Measurements from ENCODE around the gene GPR162.

Gene GPR162

DNA sequence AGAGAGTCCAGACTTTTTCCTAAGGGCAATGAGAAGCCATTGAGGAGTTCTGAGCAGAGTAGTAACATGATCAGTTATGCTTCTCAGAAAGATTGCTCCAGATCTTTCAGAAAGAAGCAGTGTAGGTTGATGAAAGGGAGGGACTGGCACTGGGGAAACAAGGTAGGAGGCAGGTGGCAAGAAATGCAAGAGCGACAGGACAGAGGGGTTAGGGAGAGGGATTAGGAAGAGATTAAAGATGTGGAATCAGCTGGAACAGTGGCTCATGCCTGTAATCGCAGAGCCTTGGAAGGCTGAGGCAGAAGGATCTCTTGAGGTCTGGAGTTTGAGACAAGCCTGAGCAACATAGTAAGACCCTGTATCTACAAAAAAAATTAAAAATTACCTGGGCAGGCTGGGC is 26.1 kb downstream of the GPR162 start:
- WGBS (ENCODE audit: insufficient coverage, insufficient read length): no CpG with 5 or more reads among the region's 2 CpGs
- Histone ChIP-seq H3K27me3 (ENCODE audit: control insufficient read depth, insufficient read depth, low read length) (no peaks in the 10 kb centered on the region), H3K36me3 (ENCODE audit: control insufficient read depth, insufficient read depth, low read length) (peaks cover 34% of the 10 kb centered on the region; the same call in 1 of the 2 replicates), H3K4me1 (ENCODE audit: control insufficient read depth, insufficient read depth, low read length) (0 out of 2 replicates have a peak, but pooled peaks cover 1% of the 10 kb centered on the region), H3K4me3 (ENCODE audit: low read length) (no peak overlapping the region), H3K27ac (ENCODE audit: low read length) (no peak overlapping the region), H3K9me3 (ENCODE audit: control insufficient read depth, insufficient read depth, low read length) (no peaks in the 10 kb centered on the region)
- no peak for DNase-seq (ENCODE audit: low read depth, low spot score)

DNA sequence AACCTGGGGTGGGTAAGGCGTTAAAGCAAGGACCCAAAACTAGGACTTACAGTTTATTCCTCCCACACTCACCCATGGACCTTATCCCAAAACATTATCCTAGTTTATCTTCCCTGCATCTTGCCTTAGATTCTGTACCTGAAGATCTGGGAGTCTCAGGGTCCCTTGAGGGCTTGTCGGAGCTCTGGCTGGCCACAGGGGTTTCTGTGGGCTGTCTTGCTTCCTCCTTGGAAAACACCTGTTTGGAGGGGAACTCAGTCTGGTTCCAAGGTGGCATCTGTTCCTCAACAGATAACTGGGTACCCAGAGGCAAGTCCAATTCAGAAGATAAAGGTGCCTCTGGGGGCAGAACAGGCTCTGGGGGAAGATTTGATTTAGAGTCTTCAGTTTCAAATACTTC is 27.8 kb downstream of the GPR162 start:
- no CpG with 5 or more reads among the region's 2 CpGs for WGBS (ENCODE audit: insufficient coverage, insufficient read length)
- H3K4me3 ChIP-seq (ENCODE audit: low read length): no peak overlapping the region
- DNase-seq (ENCODE audit: low read depth, low spot score): no peak
- H3K9me3 ChIP-seq (ENCODE audit: control insufficient read depth, insufficient read depth, low read length): no peaks in the 10 kb centered on the region
- H3K27me3 ChIP-seq (ENCODE audit: control insufficient read depth, insufficient read depth, low read length): no peaks in the 10 kb centered on the region
- peaks cover 2% of the 10 kb centered on the region; the same call in 1 of the 2 replicates for H3K4me1 ChIP-seq (ENCODE audit: control insufficient read depth, insufficient read depth, low read length)
- no peak overlapping the region for H3K27ac ChIP-seq (ENCODE audit: low read length)
- H3K36me3 ChIP-seq (ENCODE audit: control insufficient read depth, insufficient read depth, low read length): peaks cover 24% of the 10 kb centered on the region; the same call in 1 of the 2 replicates

DNA sequence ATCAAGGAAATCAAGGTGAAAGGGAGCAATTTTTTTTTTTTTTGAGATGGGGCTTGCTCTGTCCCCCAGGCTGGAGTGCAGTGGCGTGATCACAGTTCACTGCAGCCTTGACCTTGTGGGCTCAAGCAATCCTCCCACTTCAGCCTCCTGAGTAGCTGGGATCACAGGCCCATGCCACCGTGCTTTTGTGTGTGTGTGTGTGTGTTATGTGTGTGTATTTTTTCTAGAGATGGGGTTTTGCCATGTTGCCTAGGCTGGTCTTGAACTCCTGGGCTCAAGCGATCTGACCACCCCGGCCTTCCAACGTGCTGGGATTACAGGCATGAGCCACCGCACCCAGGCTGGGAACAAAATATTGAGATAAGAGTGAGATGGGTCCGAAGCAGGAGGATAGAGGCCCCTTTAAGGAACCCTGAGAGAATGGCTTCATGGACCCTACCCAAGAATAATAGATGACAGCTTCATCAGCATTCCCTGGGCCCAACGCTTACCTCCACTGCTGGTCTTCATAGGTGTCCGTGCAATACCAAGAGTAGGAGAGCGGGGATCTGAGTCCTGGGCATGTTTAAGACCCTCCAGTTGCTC is 28.4 kb downstream of the GPR162 start:
- no peaks in the 10 kb centered on the region for H3K9me3 ChIP-seq (ENCODE audit: control insufficient read depth, insufficient read depth, low read length)
- H3K36me3 ChIP-seq (ENCODE audit: control insufficient read depth, insufficient read depth, low read length): peaks cover 21% of the 10 kb centered on the region; the same call in 1 of the 2 replicates
- no peaks in the 10 kb centered on the region for H3K27me3 ChIP-seq (ENCODE audit: control insufficient read depth, insufficient read depth, low read length)
- no CpG with 5 or more reads among the region's 10 CpGs for WGBS (ENCODE audit: insufficient coverage, insufficient read length)
- peaks cover 2% of the 10 kb centered on the region; the same call in 1 of the 2 replicates for H3K4me1 ChIP-seq (ENCODE audit: control insufficient read depth, insufficient read depth, low read length)
- DNase-seq (ENCODE audit: low read depth, low spot score): no peak
- H3K4me3 ChIP-seq (ENCODE audit: low read length): peak overlapping the region; percentile 83; the same call in 1 of the 2 replicates
- no peak overlapping the region for H3K27ac ChIP-seq (ENCODE audit: low read length)

DNA sequence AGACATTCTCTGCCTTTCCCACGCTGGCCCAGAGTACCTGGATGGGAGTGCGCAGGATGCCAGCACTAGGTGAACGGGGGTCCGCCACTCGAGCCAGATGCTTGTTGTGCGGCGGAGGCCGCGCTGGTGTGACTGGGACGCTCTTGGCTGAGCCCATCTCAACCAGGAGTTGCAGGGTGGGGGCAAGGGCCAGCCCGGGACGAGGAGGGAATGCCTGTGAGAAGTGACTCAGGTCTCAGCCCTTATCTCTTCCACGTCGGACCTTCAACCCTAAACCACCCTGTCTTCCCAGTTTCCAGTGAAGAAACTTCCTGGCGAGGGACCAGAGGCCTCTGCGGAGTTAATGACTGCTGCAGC is 29.2 kb downstream of the GPR162 start:
- Histone ChIP-seq H3K4me3 (ENCODE audit: low read length) (peak overlapping the region; percentile 83; the same call in 1 of the 2 replicates), H3K27ac (ENCODE audit: low read length) (no peak overlapping the region), H3K9me3 (ENCODE audit: control insufficient read depth, insufficient read depth, low read length) (no peaks in the 10 kb centered on the region), H3K36me3 (ENCODE audit: control insufficient read depth, insufficient read depth, low read length) (peaks cover 19% of the 10 kb centered on the region; the same call in 1 of the 2 replicates), H3K4me1 (ENCODE audit: control insufficient read depth, insufficient read depth, low read length) (peaks cover 2% of the 10 kb centered on the region; the same call in 1 of the 2 replicates), H3K27me3 (ENCODE audit: control insufficient read depth, insufficient read depth, low read length) (no peaks in the 10 kb centered on the region)
- DNase-seq (ENCODE audit: low read depth, low spot score): no peak
- WGBS (ENCODE audit: insufficient coverage, insufficient read length): no CpG with 5 or more reads among the region's 16 CpGs

- Histone ChIP-seq H3K36me3 (ENCODE audit: control insufficient read depth, insufficient read depth, low read length) (peaks cover 22% of the 10 kb centered on the region; the same call in 1 of the 2 replicates), H3K9me3 (ENCODE audit: control insufficient read depth, insufficient read depth, low read length) (no peaks in the 10 kb centered on the region), H3K4me1 (ENCODE audit: control insufficient read depth, insufficient read depth, low read length) (peaks cover 2% of the 10 kb centered on the region; the same call in 1 of the 2 replicates), H3K27ac (ENCODE audit: low read length) (no peak within 1 kb of the TSS), H3K4me3 (ENCODE audit: low read length) (peak within 1 kb of the TSS; percentile 83), H3K27me3 (ENCODE audit: control insufficient read depth, insufficient read depth, low read length) (no peaks in the 10 kb centered on the region)
- no CpG with 5 or more reads among the region's 37 CpGs for WGBS (ENCODE audit: insufficient coverage, insufficient read length)
- DNase-seq (ENCODE audit: low read depth, low spot score): peak; percentile 97
Measured at GRCh38 chr12:6851153-6851920, 29.7 kb downstream of the GPR162 start, which contains the start of gene CDCA3. Gene CDCA3 (minus strand): TSS chr12:6851286. CDS start chr12:6850952, 334 bp downstream.

DNA sequence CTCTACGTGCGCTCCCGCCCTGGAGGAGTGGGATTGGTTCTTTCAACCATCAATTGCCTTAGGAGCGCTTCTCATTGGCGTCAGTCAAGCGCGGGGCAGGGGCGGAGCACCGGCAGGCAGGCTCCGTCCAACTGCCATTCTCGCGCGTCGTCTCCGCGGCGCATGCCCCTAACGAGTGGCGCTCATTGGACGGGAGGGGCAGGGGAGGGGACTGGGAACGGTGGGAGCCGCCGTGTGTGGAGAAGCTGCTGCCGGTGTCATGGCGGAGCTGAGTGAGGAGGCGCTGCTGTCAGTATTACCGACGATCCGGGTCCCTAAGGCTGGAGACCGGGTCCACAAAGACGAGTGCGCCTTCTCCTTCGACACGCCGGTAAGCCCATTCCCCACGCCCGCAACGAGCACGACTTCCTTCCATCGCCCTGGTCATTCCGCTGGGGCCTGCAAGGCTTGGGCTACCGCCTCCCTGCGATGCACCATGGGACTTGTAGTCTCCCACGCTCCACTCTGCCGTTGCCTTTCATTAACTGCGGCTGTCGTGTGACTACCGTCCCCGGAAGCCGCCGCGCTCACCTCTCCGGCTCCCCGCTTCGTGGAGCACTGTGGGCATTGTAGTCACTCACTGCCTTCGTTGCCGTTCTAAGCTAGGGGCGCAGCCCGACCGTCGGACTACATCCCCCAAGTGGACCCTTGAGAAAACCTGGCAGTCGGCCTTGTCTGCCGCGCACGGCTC is 30.5 kb downstream of the GPR162 start, which contains the start of gene USP5:
Gene USP5 (plus strand): TSS at position 230 of the 730 bp plus-strand sequence. CDS start 30 bp downstream, at position 260.
- Histone ChIP-seq H3K27me3 (ENCODE audit: control insufficient read depth, insufficient read depth, low read length) (no peaks in the 10 kb centered on the region), H3K4me3 (ENCODE audit: low read length) (peak within 1 kb of the TSS; percentile 83), H3K9me3 (ENCODE audit: control insufficient read depth, insufficient read depth, low read length) (no peaks in the 10 kb centered on the region), H3K36me3 (ENCODE audit: control insufficient read depth, insufficient read depth, low read length) (peaks cover 20% of the 10 kb centered on the region; the same call in 1 of the 2 replicates), H3K4me1 (ENCODE audit: control insufficient read depth, insufficient read depth, low read length) (peaks cover 2% of the 10 kb centered on the region; the same call in 1 of the 2 replicates), H3K27ac (ENCODE audit: low read length) (no peak within 1 kb of the TSS)
- DNase-seq (ENCODE audit: low read depth, low spot score): peak; percentile 100
- WGBS (ENCODE audit: insufficient coverage, insufficient read length): no CpG with 5 or more reads among the region's 65 CpGs

DNA sequence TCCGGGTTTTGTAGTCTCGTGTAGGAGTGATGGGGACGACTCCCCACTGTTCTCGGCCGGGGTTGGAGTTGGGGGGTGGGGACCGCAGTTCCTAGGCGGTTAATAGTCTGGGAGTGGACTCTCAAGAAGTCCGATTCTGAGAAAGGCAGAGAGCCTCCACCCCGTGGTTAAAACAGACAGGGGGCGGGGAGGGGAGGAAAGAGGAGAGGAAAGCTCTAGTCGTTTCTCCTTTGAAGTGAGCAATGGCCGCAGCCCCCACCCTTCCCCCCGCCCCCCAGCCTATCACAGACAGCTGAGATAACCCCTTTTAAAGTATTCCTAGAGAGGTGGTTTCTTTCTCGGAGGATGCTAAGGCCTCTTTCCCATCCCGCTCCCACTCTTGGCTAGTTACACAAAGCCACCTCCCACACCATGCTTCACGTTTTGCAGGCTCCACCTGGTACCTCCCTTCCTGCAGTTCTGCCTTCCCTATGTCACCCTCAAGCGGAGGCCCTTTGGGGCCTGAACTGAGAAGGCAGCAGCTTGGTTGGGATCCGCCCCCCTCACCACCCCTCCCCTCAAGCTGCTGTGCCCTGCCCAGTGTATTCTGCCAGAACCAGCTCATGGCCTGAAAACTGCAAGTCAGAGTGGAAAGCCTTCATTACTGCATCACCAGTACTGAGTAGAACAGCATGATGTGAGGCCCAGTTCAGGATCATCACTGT is 31.2 kb downstream of the GPR162 start:
- Histone ChIP-seq H3K4me1 (ENCODE audit: control insufficient read depth, insufficient read depth, low read length) (peaks cover 2% of the 10 kb centered on the region; the same call in 1 of the 2 replicates), H3K9me3 (ENCODE audit: control insufficient read depth, insufficient read depth, low read length) (no peaks in the 10 kb centered on the region), H3K27me3 (ENCODE audit: control insufficient read depth, insufficient read depth, low read length) (no peaks in the 10 kb centered on the region), H3K27ac (ENCODE audit: low read length) (no peak overlapping the region), H3K36me3 (ENCODE audit: control insufficient read depth, insufficient read depth, low read length) (peaks cover 24% of the 10 kb centered on the region; the same call in 1 of the 2 replicates), H3K4me3 (ENCODE audit: low read length) (peak overlapping the region; percentile 58; the same call in 1 of the 2 replicates)
- no CpG with 5 or more reads among the region's 18 CpGs for WGBS (ENCODE audit: insufficient coverage, insufficient read length)
- no peak for DNase-seq (ENCODE audit: low read depth, low spot score)

DNA sequence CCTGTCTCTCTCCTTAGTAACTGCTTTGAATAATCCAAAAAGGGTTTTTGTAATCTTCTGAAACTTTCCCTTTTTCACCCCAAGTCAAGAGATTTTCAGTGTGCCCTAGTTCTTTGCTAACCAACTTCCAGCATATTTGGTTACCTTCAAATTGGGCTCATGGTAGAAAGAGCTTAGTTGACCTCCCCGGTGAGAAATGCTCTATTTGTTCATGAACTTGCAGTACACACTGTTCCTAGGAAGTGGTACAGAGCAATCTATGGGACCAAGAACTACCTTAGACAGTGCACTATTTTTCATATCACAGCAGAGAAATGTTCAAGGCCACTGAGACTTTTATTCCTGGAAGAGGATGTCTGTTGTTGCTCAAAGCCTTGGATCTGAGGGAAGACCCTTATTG is 32.0 kb downstream of the GPR162 start:
- Histone ChIP-seq H3K27me3 (ENCODE audit: control insufficient read depth, insufficient read depth, low read length) (no peaks in the 10 kb centered on the region), H3K4me3 (ENCODE audit: low read length) (no peak overlapping the region), H3K9me3 (ENCODE audit: control insufficient read depth, insufficient read depth, low read length) (no peaks in the 10 kb centered on the region), H3K36me3 (ENCODE audit: control insufficient read depth, insufficient read depth, low read length) (peaks cover 27% of the 10 kb centered on the region; the same call in 1 of the 2 replicates), H3K4me1 (ENCODE audit: control insufficient read depth, insufficient read depth, low read length) (peaks cover 2% of the 10 kb centered on the region; the same call in 1 of the 2 replicates), H3K27ac (ENCODE audit: low read length) (no peak overlapping the region)
- DNase-seq (ENCODE audit: low read depth, low spot score): no peak
- WGBS (ENCODE audit: insufficient coverage, insufficient read length): no CpG with 5 or more reads among the region's 1 CpG

DNA sequence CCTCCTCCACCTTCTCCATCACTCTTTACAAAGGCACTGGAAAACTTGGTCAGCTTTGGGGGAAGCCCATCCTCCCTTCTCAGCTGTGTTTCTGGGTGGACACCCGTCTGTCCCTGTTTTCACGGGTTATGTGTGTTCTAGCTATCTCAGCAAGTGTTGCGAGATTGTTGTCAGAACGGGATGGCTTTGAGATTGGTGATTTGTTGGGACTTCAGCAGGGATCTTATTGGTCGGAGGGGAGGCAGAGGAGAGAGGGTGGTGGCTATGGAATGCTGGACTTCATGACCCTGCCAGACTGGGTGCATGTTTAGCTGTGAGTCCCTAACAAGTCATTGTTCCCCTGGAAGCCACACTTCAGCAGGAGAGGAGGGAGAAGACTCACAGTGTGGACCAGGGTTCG is 32.4 kb downstream of the GPR162 start:
- H3K9me3 ChIP-seq (ENCODE audit: control insufficient read depth, insufficient read depth, low read length): no peaks in the 10 kb centered on the region
- H3K4me1 ChIP-seq (ENCODE audit: control insufficient read depth, insufficient read depth, low read length): peaks cover 2% of the 10 kb centered on the region; the same call in 1 of the 2 replicates
- H3K36me3 ChIP-seq (ENCODE audit: control insufficient read depth, insufficient read depth, low read length): peaks cover 28% of the 10 kb centered on the region; the same call in 1 of the 2 replicates
- no CpG with 5 or more reads among the region's 6 CpGs for WGBS (ENCODE audit: insufficient coverage, insufficient read length)
- no peaks in the 10 kb centered on the region for H3K27me3 ChIP-seq (ENCODE audit: control insufficient read depth, insufficient read depth, low read length)
- no peak overlapping the region for H3K27ac ChIP-seq (ENCODE audit: low read length)
- DNase-seq (ENCODE audit: low read depth, low spot score): no peak
- no peak overlapping the region for H3K4me3 ChIP-seq (ENCODE audit: low read length)

Measured in iPS DF 6.9 (cell line).